CD4-positive, alpha-beta T cell treated with Interleukin-10 for 1 hour (primary cell): ENCODE measurements around the gene DDA1.

Source experiments
- DNase-seq: peaks from one replicate; pipeline ENCODE4 v3.0.0-alpha.2; 2020

DDA1 gene

GRCh38 chr19:17330262-17331044, 21.1 kb downstream of the DDA1 start:
- DNase-seq, result no peak

GRCh38 chr19:17331045-17331558, 21.7 kb downstream of the DDA1 start:
- no peak for DNase-seq

- no peak for DNase-seq
Measured at GRCh38 chr19:17332360-17332676, 23.0 kb downstream of the DDA1 start.

DNA sequence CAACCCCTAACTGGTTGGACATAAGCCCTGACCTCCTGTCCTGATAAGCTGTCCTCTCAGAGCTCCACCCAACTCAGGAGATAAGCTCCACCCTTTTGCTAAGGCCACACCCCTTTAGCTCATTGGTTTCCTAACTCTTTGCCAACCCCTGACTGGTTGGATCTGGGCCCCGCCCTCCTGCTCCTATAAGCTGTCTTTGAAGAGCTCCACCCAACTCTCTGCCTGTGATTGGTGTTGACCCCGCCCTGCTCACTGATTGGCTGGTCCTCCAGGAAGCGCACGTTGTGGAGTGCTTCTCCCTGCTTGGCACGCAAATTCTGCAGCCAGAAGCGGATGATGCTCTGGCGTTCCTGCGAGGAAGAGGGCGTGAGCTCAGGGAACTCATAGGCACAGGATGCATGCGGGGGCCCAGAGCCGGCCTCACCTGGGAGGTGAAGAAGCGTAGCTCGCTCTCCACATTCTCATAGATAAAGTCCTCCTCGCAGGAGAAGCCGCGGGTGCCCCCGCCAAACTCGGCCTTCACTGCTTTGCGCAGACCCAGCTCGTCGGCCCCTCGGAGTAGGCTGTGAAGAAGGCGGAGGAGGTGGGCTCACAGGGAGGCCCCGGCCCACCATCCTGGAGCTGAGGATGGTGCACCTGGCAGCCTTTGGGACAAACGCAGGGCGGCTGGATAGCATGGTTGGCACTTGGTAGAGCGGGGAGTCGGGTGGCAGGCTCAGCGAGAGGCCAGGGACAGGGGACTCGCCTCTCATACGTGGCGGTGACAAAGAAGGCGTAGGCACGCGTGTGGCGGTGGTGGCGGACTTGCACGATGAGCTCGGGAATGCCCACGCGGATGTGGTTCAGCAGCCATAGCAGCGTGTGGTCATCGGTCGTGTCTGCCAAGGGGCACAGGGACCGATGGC, 23.6 kb downstream of the DDA1 start:
- peak; percentile 49 for DNase-seq

GRCh38 chr19:17333611-17334413, 24.4 kb downstream of the DDA1 start:
- DNase-seq, result peak; percentile 74

DNA sequence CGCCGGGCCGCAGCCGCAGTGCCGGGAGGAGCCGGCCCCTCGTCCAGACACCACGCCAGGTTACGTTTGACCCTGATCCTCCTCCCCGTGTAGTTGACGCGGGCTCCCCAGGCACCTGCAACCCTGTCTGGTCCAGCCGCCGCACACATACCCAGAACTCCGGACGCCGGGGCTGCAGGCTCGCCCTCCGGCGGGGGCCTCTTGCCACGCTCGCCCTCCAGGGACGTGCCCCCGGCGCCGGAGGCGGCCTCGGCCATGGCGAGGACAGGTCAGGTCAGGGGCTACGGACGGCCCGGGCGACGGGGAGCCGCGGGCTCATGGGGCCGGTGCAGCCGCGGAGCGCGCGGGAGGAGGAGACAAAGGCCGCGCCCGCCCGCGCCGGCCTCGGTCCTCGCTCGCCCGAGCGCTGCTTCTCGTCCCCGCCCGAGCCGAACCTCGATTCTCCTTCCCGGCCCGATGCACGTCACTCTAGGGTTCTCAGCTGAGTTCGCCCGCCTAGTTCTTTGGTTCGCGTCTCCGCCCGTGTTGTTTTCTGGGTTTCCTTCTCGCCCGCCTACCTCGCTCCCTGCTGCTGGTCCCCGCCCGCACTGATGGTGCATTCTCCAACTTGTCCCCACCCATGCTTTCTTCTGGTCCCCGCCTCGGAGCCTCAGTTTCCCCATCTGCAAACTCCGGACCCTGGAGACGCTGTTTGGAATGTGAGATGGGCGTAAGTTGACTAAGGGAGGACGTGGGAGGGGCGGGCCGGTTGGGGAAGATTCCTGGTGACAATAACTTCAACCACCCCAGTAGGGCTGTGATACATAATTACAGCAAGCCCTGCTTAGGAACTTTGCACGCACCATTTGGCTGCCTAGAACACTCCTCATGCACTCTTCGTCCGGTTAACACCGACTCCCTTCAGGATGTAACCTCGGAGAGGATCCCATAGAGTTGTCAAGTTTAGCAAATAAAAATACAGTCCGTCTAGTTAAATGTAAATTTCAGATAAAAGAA, 25.3 kb downstream of the DDA1 start, which contains the start of gene ANO8:
Gene ANO8, minus strand, starts transcription at position 442 of the 996 bp plus-strand sequence. Its CDS starts 185 bp downstream, at position 257.
- peak; percentile 99 for DNase-seq

DNA sequence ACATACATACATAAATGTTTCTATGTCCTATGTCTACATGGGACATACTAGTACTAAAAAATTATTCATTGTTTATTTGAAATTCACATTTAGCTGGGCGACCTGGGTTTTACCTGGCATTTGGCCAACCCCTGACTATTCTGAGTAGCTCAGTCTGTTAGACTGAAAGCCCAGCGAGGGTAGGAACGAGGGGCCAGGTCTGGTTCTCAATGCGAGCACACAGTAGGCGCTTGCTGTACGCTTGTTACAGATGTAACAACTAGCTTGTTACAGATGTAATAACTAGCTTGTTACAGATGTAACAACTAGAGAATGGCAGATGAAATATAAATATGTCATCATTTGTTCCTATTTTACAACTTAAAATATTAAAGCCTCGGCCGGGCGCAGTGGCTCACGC, 26.2 kb downstream of the DDA1 start:
- no peak for DNase-seq

- peak; percentile 98 for DNase-seq
Measured at GRCh38 chr19:17336872-17337674, 27.7 kb downstream of the DDA1 start, which contains the start of gene GTPBP3. TSS of gene GTPBP3 (plus strand) at chr19:17337553. CDS start at chr19:17337612, 59 bp downstream.

DNA sequence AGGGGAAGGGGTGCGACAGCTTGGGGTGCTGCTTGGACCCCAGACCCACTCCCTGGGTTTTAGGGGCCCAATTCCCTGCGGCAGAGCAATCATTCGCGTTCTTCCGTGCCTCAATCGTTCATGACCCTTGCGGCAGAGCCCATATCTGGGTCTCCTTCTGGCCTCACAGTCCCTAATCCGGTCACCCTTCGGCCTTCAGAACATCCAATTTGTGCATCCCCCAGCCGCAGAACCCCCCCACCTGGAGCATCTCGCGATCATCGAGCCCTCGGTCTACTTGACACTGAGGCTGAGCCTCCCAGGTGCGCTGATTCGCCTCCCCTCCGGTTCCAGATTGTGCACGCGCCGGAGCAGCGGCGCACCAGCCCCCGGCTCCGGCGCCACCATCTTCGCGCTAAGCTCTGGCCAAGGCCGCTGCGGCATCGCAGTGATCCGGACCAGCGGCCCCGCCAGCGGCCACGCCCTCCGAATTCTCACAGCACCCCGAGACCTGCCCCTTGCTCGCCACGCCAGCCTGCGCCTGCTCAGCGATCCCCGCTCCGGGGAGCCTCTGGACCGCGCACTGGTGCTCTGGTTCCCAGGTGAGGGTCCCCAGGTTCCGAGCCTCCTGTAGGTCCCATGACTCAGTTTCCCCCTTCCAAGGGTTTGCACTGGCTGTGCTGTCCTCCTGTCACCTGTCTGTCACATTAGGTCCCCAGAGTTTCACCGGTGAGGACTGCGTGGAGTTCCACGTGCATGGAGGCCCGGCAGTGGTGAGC, 28.5 kb downstream of the DDA1 start:
- DNase-seq, result peak; percentile 31

- DNase-seq, result no peak
Measured at GRCh38 chr19:17338433-17339078, 29.2 kb downstream of the DDA1 start.

- DNase-seq, result peak; percentile 36
Measured at GRCh38 chr19:17339088-17339741, 29.9 kb downstream of the DDA1 start.

DNA sequence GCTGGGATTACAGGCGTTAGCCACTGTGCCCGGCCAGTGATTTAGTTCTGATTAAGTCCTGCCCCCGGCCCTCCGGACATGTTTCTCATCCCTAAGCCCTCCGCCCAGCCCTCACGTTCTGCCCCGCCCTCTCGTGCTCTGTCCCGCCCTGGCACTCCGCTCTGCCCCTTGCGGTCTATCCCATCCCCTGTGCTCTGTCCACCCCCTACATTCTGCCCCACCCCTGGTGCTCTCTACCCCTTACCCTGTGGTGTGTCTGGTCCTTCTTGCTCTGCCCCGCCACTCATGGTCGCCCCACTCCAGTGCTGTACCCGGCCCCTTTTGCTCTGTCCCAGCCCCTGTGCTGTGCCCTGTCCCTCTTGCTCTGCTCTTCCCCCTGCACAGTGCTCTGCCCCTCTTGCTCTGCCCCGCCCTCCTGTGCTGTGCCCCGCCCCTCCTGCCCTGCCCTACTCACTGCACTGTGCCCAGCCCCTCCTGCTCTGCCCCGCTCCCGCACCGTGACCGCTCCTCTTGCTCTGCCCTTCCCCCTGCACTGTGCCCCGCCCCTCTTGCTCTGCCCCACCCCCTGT, 31.0 kb downstream of the DDA1 start:
- no peak for DNase-seq

- DNase-seq, result no peak
Measured at GRCh38 chr19:17340871-17341357, 31.6 kb downstream of the DDA1 start.

- no peak for DNase-seq
Measured at GRCh38 chr19:17341386-17341785, 32.0 kb downstream of the DDA1 start.

DNA sequence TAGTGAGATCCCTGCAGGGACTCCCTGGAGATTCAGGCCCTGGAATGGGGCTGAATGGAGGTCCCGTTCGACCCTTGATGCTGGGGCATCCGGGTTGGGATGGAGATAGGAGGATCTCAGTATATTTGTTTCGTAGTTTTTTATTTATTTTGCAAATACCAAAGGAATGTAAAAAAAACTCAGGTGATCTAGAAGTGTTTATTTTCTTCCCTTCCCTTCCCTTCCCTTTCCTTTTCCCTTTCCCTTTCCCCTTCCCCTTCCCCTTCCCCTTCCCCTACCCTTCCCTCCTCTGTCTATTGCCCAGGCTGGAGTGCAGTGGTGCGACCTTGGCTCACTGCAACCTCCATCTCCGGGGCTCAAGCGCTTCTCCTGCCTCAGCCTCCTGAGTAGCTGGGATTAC, 32.5 kb downstream of the DDA1 start:
- no peak for DNase-seq

DNA sequence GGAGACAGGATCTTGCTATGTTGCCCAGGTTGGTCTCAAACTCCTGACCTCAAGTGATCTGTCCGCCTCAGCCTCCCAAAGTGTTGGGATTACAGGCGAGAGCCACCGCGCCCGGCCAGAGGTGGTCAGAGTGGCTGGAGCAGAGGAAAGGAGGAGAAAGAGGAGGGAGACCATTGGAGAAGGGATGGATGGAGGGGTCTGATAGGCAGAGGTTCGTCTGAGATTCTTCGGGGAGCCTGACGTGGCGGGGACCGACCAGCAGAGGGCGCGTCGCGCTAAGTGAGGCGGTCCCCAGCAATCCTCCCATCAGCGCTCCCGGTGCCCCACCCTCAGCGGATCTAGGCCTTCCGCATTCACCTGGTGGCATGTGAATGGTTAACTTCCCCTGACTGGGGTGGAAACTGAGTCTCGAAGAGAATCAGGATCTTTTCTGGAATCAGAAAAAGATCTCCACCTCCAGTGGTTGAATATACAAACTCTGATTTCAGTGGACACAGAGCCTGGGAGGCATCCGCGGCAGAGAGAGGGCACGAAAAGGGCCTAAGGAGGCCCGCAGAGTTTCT, 36.8 kb downstream of the DDA1 start:
- peak; percentile 78 for DNase-seq

DNA sequence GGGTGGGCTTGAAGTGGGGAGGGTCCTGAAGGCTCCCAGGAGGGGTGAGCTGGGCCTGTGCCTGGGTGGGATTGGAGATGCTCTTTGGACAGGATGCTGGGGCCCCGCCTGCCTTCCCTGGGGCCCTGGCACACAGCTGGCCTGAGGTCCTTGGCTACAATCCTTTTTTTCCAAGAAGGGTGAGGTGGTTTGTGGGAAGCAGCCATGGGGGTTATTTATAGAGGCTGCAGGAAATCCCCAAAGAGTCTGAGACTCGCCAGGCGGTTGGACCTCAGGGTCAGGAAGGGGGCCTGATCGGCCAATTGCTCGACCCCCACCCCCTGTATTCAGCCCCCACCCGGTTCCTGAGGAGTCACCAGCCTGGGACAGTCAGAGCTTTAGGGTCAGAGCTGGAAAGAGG, 38.0 kb downstream of the DDA1 start:
- no peak for DNase-seq

DNA sequence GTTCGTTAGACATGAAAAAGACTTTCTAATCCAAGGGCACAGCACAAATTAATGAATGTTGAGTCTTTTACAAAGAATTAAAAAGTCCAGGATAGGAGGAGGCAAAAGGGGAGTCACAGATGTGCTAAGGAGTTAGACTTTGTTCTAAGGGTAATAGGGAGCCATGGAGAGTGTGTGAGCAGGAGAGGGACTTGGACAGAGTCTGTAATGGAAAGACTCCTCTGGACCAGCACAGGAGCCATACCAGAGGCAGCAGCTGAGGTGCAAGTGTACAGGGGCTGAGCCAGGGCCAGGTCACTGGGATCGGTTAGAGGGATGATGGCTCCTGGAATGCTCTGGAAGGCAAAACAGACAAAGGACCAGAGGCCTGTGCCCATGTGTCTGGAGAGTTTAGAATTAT, 38.5 kb downstream of the DDA1 start:
- DNase-seq, result no peak
